ENCODE data around the gene ARID4B. TPM values are rescaled to one million over a fixed set of nuclear protein-coding genes. Genes with fewer than 3 reads are reported as not detected.

The ARID4B gene
- total RNA-seq, 1 experiment from 2014 or later: 28.3 TPM

DNA sequence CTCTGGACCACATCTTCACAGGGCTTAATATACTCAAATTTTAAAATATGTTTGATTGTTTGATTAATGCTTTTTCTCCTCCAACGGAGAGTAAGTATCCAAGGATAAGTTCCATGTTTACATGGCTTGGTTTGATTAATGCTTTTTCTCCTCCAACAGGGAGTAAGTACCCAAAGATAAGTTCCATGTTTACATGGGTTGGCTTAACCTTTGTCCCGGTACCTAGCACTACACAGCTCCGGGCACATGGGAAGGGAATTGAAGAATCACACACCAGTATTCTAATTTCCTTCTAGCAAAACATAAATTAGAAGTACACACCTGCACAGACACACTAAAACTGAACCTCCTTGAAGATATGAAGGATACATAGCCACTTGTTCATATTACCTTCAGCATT, 77.5 kb downstream of the ARID4B start (continued):
- TF ChIP-seq EZH2phosphoT487 (IDR thresholded peaks at IDR 0.05; ENCODE audit: borderline replicate concordance) (no peak), ELF1 (IDR thresholded peaks at IDR 0.05; ENCODE audit: borderline replicate concordance, low read depth) (no peak), YY1 (IDR thresholded peaks at IDR 0.05; ENCODE audit: extremely low read depth, insufficient replicate concordance, low read depth, low read length) (no peak)

DNA sequence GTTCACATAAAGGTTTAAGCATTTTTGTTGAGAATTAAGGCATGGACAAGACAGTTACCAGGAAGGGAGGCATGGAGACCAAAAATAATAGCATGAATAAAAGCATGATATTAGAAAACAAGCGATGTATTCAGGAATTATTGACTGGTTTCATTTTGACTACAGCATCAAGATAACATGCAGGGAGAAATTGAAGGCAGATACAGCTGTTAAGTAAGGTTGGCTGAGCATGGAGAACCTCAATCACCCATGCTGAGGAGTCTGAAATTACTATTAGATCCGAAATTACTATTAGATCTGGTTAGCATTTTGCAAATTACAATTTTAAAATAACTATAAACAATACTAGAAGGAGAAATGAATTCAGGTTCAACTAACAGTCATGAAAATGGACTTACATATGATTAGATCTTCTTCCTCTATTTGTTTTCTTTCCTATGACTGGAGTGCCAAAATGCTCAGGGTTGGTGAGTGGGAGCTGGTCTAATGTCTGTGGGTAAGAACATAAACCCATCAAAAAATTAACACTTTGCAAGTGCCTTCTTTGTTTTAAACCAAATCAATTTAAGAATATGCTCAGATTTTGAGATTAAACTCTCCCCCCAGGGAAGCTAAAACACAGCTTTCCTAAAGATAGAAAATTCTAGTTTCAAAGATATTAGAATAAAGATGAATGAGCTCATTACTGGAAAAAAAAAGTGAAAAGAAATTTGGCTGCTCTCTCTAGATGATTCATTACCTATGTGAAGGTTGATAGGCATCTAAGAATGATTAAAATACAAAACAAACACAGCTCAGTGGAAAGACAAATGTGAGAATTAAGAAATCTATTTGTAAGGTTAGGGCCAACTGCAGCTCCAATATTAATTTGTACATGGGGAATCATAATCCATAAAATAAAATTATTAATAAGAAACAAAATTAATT, 81.7 kb downstream of the ARID4B start:
- H3K4me1 ChIP-seq (ENCODE audit: control insufficient read depth in 1 of 2, insufficient read depth in 2 of 2, low read length in 2 of 2): no peaks in the 10 kb centered on the region
- TF ChIP-seq EZH2phosphoT487 (IDR thresholded peaks at IDR 0.05; ENCODE audit: borderline replicate concordance) (no peak), SIN3A (IDR thresholded peaks at IDR 0.05; ENCODE audit: low read depth) (no peak), SP1 (IDR thresholded peaks at IDR 0.05; ENCODE audit: low read depth) (no peak), TCF7L2 (IDR thresholded peaks at IDR 0.05; ENCODE audit: borderline replicate concordance, extremely low read depth, insufficient read depth, insufficient read length) (no peak), EGR1 (IDR thresholded peaks at IDR 0.05; ENCODE audit: low read depth) (no peak), YY1 (IDR thresholded peaks at IDR 0.05; ENCODE audit: extremely low read depth, insufficient replicate concordance, low read depth, low read length) (no peak), ZFX (IDR thresholded peaks at IDR 0.05) (no peak), CEBPB (IDR thresholded peaks at IDR 0.05; ENCODE audit: low read depth) (no peak), RAD21 (IDR thresholded peaks at IDR 0.05; ENCODE audit: low read depth) (no peak), ELF1 (IDR thresholded peaks at IDR 0.05; ENCODE audit: borderline replicate concordance, low read depth) (no peak), CBX3 (IDR thresholded peaks at IDR 0.05; ENCODE audit: low read depth) (no peak), JUND (IDR thresholded peaks at IDR 0.05) (no peak), ZNF274 (IDR thresholded peaks at IDR 0.05; ENCODE audit: low read depth, low read length) (no peak)
- TF ChIP-seq, protein P1, sequence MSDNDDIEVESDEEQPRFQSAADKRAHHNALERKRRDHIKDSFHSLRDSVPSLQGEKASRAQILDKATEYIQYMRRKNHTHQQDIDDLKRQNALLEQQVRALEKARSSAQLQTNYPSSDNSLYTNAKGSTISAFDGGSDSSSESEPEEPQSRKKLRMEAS (IDR thresholded peaks at IDR 0.05): no peak
- TF ChIP-seq, protein P2, sequence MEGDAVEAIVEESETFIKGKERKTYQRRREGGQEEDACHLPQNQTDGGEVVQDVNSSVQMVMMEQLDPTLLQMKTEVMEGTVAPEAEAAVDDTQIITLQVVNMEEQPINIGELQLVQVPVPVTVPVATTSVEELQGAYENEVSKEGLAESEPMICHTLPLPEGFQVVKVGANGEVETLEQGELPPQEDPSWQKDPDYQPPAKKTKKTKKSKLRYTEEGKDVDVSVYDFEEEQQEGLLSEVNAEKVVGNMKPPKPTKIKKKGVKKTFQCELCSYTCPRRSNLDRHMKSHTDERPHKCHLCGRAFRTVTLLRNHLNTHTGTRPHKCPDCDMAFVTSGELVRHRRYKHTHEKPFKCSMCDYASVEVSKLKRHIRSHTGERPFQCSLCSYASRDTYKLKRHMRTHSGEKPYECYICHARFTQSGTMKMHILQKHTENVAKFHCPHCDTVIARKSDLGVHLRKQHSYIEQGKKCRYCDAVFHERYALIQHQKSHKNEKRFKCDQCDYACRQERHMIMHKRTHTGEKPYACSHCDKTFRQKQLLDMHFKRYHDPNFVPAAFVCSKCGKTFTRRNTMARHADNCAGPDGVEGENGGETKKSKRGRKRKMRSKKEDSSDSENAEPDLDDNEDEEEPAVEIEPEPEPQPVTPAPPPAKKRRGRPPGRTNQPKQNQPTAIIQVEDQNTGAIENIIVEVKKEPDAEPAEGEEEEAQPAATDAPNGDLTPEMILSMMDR (IDR thresholded peaks at IDR 0.05 in 2 of 3, conservative IDR thresholded peaks at IDR 0.05 in 1 of 3; ENCODE audit: borderline replicate concordance in 1 of 3, insufficient read depth in 1 of 3, low read depth in 2 of 3, low read length in 2 of 3): no peak
- TF ChIP-seq, protein P3, sequence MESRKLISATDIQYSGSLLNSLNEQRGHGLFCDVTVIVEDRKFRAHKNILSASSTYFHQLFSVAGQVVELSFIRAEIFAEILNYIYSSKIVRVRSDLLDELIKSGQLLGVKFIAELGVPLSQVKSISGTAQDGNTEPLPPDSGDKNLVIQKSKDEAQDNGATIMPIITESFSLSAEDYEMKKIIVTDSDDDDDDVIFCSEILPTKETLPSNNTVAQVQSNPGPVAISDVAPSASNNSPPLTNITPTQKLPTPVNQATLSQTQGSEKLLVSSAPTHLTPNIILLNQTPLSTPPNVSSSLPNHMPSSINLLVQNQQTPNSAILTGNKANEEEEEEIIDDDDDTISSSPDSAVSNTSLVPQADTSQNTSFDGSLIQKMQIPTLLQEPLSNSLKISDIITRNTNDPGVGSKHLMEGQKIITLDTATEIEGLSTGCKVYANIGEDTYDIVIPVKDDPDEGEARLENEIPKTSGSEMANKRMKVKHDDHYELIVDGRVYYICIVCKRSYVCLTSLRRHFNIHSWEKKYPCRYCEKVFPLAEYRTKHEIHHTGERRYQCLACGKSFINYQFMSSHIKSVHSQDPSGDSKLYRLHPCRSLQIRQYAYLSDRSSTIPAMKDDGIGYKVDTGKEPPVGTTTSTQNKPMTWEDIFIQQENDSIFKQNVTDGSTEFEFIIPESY (IDR thresholded peaks at IDR 0.05; ENCODE audit: extremely low read depth, insufficient replicate concordance, low read length): no peak
- ATAC-seq (no peak), DNase-seq (ENCODE audit: low read depth, low spot score) (no peak)
- H3K4me3 ChIP-seq (replicated peaks in 1 of 2; ENCODE audit: low read depth in 1 of 2, low read length in 2 of 2): no peak overlapping the region
- H3K9me2 ChIP-seq (ENCODE audit: insufficient read depth): no peaks in the 10 kb centered on the region
- H3K9me3 ChIP-seq (ENCODE audit: control insufficient read depth in 1 of 2, insufficient read depth in 1 of 2, low read depth in 1 of 2, low read length in 2 of 2): no peaks in the 10 kb centered on the region
- peaks cover 0 to 2% of the 10 kb centered on the region in 2 experiments; a peak in 2 of 4 replicates for H3K36me3 ChIP-seq (ENCODE audit: control insufficient read depth in 1 of 2, insufficient read depth in 2 of 2, low read length in 2 of 2)
- intact Hi-C loops (cut with micrococcal nuclease): no loop called here
- H3K79me2 ChIP-seq (ENCODE audit: insufficient read depth, low read length): peaks cover 11% of the 10 kb centered on the region; the same call in 1 of the 2 replicates
- H3K27me3 ChIP-seq (ENCODE audit: insufficient read depth, low read length): no peaks in the 10 kb centered on the region
- H2AFZ ChIP-seq (ENCODE audit: low read depth, low read length, poor library complexity, severe bottlenecking): no peak overlapping the region
- no peak overlapping the region for H3K4me2 ChIP-seq (ENCODE audit: low read length)
- POLR2A ChIA-PET: no interaction called here
- H3K27ac ChIP-seq (ENCODE audit: low read depth, low read length): no peak overlapping the region
- H3K9ac ChIP-seq (ENCODE audit: low read length): no peak overlapping the region
- RAD21 ChIA-PET (ENCODE audit: low non-redundant PET in 1 of 2, low total read pairs in 2 of 2, uncharacterized antibody in 2 of 2, unreplicated experiment in 2 of 2): no interaction called here
- CTCF ChIA-PET: interaction anchor here (0.9 kb wide), 1 partner anchor 169 kb away, joined by 3 read pairs; no protein-coding TSS in a partner anchor
- no peaks in the 10 kb centered on the region for H4K20me1 ChIP-seq (ENCODE audit: insufficient read depth)
- no TSS peak for BruUV-seq (replicated peaks)
